ENCODE data around the gene SSBP2.
"Not testable (repeated sequence)": the region's sequence is repeated elsewhere in the genome, so short reads cannot be mapped to it uniquely, and the experiment has no call there.

Gene SSBP2

GRCh38 chr5:81517462-81517861 lies 233.4 kb downstream of the SSBP2 start:
- no peak for DNase-seq

- DNase-seq, result no peak
These were observed 234.8 kb downstream of the SSBP2 start for GRCh38 chr5:81516091-81516490.

- DNase-seq, result no peak
These were observed 236.9 kb downstream of the SSBP2 start for GRCh38 chr5:81513982-81514381.

GRCh38 chr5:81513473-81513872 lies 237.4 kb downstream of the SSBP2 start:
- no peak for DNase-seq

- no peak for DNase-seq
These were observed 243.9 kb downstream of the SSBP2 start for GRCh38 chr5:81506900-81507588.

GRCh38 chr5:81506378-81506777 lies 244.5 kb downstream of the SSBP2 start:
- DNase-seq, result no peak

- DNase-seq, result no peak
These were observed 245.2 kb downstream of the SSBP2 start for GRCh38 chr5:81505672-81506071.

- DNase-seq, result not testable (repeated sequence)
These were observed 247.3 kb downstream of the SSBP2 start for GRCh38 chr5:81503602-81504001.

- no peak for DNase-seq
These were observed 255.6 kb downstream of the SSBP2 start for GRCh38 chr5:81495286-81495685.

GRCh38 chr5:81488862-81489261 lies 262.0 kb downstream of the SSBP2 start:
- no peak for DNase-seq

- no peak for DNase-seq
These were observed 264.2 kb downstream of the SSBP2 start for GRCh38 chr5:81486711-81487110.

GRCh38 chr5:81482595-81482994 lies 268.3 kb downstream of the SSBP2 start:
- no peak for DNase-seq

- DNase-seq, result not testable (repeated sequence)
These were observed 277.5 kb downstream of the SSBP2 start for GRCh38 chr5:81473395-81473794.

GRCh38 chr5:81469676-81470075 lies 281.2 kb downstream of the SSBP2 start:
- DNase-seq, result no peak

GRCh38 chr5:81450940-81451339 lies 300.0 kb downstream of the SSBP2 start:
- no peak for DNase-seq

- no peak for DNase-seq
These were observed 315.9 kb downstream of the SSBP2 start for GRCh38 chr5:81435023-81435422.

- DNase-seq, result no peak
These were observed 320.9 kb downstream of the SSBP2 start for GRCh38 chr5:81429985-81430384.

GRCh38 chr5:81429363-81429762 lies 321.5 kb downstream of the SSBP2 start:
- no peak for DNase-seq

GRCh38 chr5:81428861-81429260 lies 322.0 kb downstream of the SSBP2 start:
- no peak for DNase-seq

- no peak for DNase-seq
These were observed 322.5 kb downstream of the SSBP2 start for GRCh38 chr5:81428446-81428845.

GRCh38 chr5:81427566-81427965 lies 323.3 kb downstream of the SSBP2 start:
- no peak for DNase-seq

- DNase-seq, result no peak
These were observed 324.4 kb downstream of the SSBP2 start for GRCh38 chr5:81426359-81427030.

- no peak for DNase-seq
These were observed 325.3 kb downstream of the SSBP2 start for GRCh38 chr5:81425569-81425968.

GRCh38 chr5:81424728-81425127 lies 326.2 kb downstream of the SSBP2 start:
- DNase-seq, result no peak

GRCh38 chr5:81422671-81423070 lies 328.2 kb downstream of the SSBP2 start:
- DNase-seq, result no peak
